Endodermal cell (in vitro differentiated cells): Measurements from ENCODE around the gene GPR148. TPM values are rescaled to one million over a fixed set of nuclear protein-coding genes. Genes with fewer than 3 reads are reported as not detected.

Experiments
- DNase-seq: peaks from one replicate; pipeline ENCODE4 v3.0.0-alpha.2; 2017
- H3K27ac ChIP-seq: 2 replicates; pipeline ENCODE4 v1.5.1; 2013; ENCODE audit warnings: mild to moderate bottlenecking, low read depth, low read length, moderate library complexity
- H3K27me3 ChIP-seq: 2 replicates; pipeline ENCODE4 v1.6.1; 2013; ENCODE audit warnings: mild to moderate bottlenecking, low read length, moderate library complexity; ENCODE audit not compliant: insufficient read depth, control insufficient read depth, poor library complexity, severe bottlenecking
- H3K36me3 ChIP-seq: 2 replicates; pipeline ENCODE4 v1.7.0; 2013; ENCODE audit warnings: mild to moderate bottlenecking, low read length, moderate library complexity; ENCODE audit not compliant: control insufficient read depth, insufficient read depth
- H3K4me1 ChIP-seq: one replicate; pipeline ENCODE4 v1.7.0; 2013; ENCODE audit warnings: low read length; ENCODE audit not compliant: control insufficient read depth, insufficient read depth
- H3K4me3 ChIP-seq: 2 replicates; pipeline ENCODE4 v1.5.1; 2013; ENCODE audit warnings: mild to moderate bottlenecking, low read length, moderate library complexity
- H3K9ac ChIP-seq: 2 replicates; pipeline ENCODE4 v1.6.1; 2013; ENCODE audit warnings: mild to moderate bottlenecking, low read length, moderate library complexity; ENCODE audit not compliant: poor library complexity, severe bottlenecking; ENCODE audit errors: extremely low read depth
- H3K9me3 ChIP-seq: 2 replicates; pipeline ENCODE4 v1.6.1; 2013; ENCODE audit warnings: mild to moderate bottlenecking, low read length, moderate library complexity; ENCODE audit not compliant: control insufficient read depth
- H3K27ac Mint-ChIP-seq: 2 replicates; pipeline ENCODE4 v1.8.0; 2020; ENCODE audit warnings: mixed read lengths
- H3K27me3 Mint-ChIP-seq: 2 replicates; pipeline ENCODE4 v1.8.0; 2021; ENCODE audit warnings: mild to moderate bottlenecking, mixed read lengths; ENCODE audit not compliant: insufficient read depth
- H3K36me3 Mint-ChIP-seq: 2 replicates; pipeline ENCODE4 v1.8.0; 2020; ENCODE audit warnings: low read depth, mixed read lengths
- H3K4me1 Mint-ChIP-seq: 2 replicates; pipeline ENCODE4 v1.8.0; 2020; ENCODE audit warnings: mixed read lengths
- H3K4me3 Mint-ChIP-seq: 2 replicates; pipeline ENCODE4 v1.8.0; 2020; ENCODE audit warnings: mild to moderate bottlenecking, moderate library complexity, mixed read lengths
- H3K9me3 Mint-ChIP-seq: 2 replicates; pipeline ENCODE4 v1.8.0; 2020; ENCODE audit warnings: mild to moderate bottlenecking, mixed read lengths
- WGBS, 2 experiments: methylation state at CpG; one replicate each; pipeline versions ENCODE4 v1.1.5 to v1.1.7; 2013; ENCODE audit warnings: missing lambda C conversion rate in 2 of 2, mixed read lengths in 1 of 2; ENCODE audit not compliant: insufficient coverage in 1 of 2, insufficient read length in 1 of 2; 5-methylcytosine and 5-hydroxymethylcytosine counted together
- total RNA-seq, 2 donors: library from RNA; stranded (reverse); fragmentation: NEBNext Ultra II Directional in 1 of 2; extraction: Animal tissue kit (Norgen Biotek cat#: 25700) in 1 of 2; gene quantifications; 2 replicates in 1 of 2; 3 replicates in 1 of 2; pipeline ENCODE4 v1.2.1, GENCODE V29; 2021
- TF ChIP-seq, protein P1 (sequence below): fragments of 200-600 bp; sonication (generic); conservative IDR thresholded peaks from 2 replicates; pipeline ENCODE4 v1.5.0; 2021; ENCODE audit warnings: antibody characterized with exemption, mild to moderate bottlenecking

GPR148 gene
- total RNA-seq, 2 donors from 2014 or later = not detected

DNA sequence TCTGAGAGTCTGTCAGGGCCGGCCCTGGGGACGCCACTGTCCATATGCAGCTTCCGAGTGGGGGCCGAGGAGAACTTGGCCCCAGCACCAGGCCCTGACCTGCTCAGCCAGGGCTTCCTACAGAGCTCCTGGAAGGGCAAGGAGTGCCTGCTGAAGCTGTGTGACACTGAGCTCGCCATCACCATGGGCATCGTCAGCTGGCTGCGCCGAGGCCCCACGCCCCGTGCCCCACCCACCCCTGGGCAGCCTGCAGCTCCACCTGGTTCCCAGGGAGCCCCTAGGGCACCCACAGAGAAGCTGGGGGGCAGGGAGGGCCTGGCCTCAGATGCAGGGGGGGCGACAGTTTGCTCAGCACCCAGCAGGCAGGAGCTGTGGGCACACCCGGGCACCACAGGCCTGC lies 34.5 kb downstream of the GPR148 start:
- Histone ChIP-seq H3K4me3 (no peak overlapping the region), H3K36me3 (no peaks in the 10 kb centered on the region), H3K27me3 (peaks cover 11% of the 10 kb centered on the region), H3K9ac (no peak overlapping the region), H3K4me1 (no peaks in the 10 kb centered on the region), H3K9me3 (no peaks in the 10 kb centered on the region), H3K27ac (no peak overlapping the region)
- Mint-ChIP-seq H3K36me3 (no peaks in the 10 kb centered on the region), H3K27me3 (peaks cover 17% of the 10 kb centered on the region), H3K27ac (no peak overlapping the region), H3K9me3 (no peaks in the 10 kb centered on the region), H3K4me3 (no peak overlapping the region), H3K4me1 (peaks cover 3% of the 10 kb centered on the region)
- no peak for DNase-seq
- 94 to 100% methylated on average over 6 to 12 of the region's 12 CpGs for WGBS, 2 experiments
- TF ChIP-seq, protein P1, sequence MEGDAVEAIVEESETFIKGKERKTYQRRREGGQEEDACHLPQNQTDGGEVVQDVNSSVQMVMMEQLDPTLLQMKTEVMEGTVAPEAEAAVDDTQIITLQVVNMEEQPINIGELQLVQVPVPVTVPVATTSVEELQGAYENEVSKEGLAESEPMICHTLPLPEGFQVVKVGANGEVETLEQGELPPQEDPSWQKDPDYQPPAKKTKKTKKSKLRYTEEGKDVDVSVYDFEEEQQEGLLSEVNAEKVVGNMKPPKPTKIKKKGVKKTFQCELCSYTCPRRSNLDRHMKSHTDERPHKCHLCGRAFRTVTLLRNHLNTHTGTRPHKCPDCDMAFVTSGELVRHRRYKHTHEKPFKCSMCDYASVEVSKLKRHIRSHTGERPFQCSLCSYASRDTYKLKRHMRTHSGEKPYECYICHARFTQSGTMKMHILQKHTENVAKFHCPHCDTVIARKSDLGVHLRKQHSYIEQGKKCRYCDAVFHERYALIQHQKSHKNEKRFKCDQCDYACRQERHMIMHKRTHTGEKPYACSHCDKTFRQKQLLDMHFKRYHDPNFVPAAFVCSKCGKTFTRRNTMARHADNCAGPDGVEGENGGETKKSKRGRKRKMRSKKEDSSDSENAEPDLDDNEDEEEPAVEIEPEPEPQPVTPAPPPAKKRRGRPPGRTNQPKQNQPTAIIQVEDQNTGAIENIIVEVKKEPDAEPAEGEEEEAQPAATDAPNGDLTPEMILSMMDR = no peak

DNA sequence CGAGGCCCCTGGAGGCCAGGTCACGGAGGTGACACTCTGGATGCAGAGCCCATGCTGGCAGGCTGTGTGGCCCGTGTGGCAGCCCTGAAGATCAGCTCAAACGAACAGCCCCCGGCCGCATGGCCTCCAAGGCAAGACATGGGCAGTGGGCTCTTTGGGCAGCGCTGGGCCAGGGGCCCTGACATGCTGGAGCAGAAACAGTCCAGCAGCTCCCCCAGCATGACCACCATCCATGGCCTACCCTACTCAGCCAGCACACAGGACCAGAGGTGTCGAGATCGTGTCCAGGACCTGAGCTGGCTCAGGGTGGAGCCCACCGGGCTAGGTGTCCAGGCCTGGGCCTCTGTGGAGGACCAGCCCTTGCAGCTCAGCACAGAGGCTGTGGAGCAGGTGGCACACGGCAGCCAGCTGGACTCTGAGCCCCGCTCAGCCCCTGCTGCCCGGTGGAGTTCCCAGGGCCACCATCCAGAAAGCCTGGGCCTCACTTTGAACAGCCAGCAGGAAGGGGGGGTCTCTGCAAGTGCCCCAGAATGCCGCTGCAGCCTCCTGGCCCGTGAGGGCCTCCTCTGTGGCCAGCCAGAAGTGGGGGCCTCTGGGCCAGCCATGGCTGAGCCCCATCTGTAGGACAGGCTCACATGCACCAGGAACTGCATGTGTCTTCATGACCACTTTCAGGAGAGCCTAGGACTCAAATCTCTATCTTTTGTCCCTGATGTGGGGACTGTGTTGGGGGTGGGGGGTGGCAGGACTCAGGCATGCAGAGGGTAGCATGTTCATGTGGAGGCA lies 35.4 kb downstream of the GPR148 start:
- Histone ChIP-seq H3K4me3 (no peak overlapping the region), H3K27ac (no peak overlapping the region), H3K9me3 (no peaks in the 10 kb centered on the region), H3K36me3 (no peaks in the 10 kb centered on the region), H3K27me3 (peaks cover 3% of the 10 kb centered on the region), H3K9ac (no peak overlapping the region), H3K4me1 (no peaks in the 10 kb centered on the region)
- Mint-ChIP-seq H3K4me1 (peaks cover 3% of the 10 kb centered on the region), H3K27me3 (peaks cover 11% of the 10 kb centered on the region), H3K36me3 (no peaks in the 10 kb centered on the region), H3K27ac (no peak overlapping the region), H3K9me3 (no peaks in the 10 kb centered on the region), H3K4me3 (no peak overlapping the region)
- 92 to 95% methylated on average over 10 to 15 of the region's 15 CpGs for WGBS, 2 experiments
- TF ChIP-seq, protein P1 = no peak
- no peak for DNase-seq

DNA sequence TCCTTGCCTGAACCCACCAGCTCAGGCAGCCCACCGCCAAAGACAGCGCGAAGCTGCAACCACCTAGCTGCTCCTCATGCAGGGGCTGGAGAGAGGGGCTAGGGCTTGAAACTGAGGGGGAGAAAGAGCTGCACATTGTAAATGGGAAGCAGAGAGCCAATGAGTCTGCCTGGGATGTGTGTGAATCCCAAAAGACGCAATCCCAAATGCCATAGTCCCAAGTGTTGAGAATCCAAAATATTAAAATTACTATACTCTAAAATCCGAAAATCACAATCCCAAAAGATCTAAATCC lies 35.9 kb downstream of the GPR148 start:
- H3K27me3 Mint-ChIP-seq = peaks cover 11% of the 10 kb centered on the region
- TF ChIP-seq, protein P1 = no peak
- H3K4me1 Mint-ChIP-seq = peaks cover 3% of the 10 kb centered on the region
- H3K27ac Mint-ChIP-seq = no peak overlapping the region
- Histone ChIP-seq H3K4me3 (no peak overlapping the region), H3K4me1 (no peaks in the 10 kb centered on the region), H3K27ac (no peak overlapping the region), H3K9ac (no peak overlapping the region), H3K27me3 (no peaks in the 10 kb centered on the region), H3K36me3 (no peaks in the 10 kb centered on the region), H3K9me3 (no peaks in the 10 kb centered on the region)
- WGBS, 2 experiments = 94% methylated on average over 4 of the region's 5 CpGs; no CpG with 5 or more reads in 1 of the 2 experiments
- no peak overlapping the region for H3K4me3 Mint-ChIP-seq
- no peak for DNase-seq
- no peaks in the 10 kb centered on the region for H3K9me3 Mint-ChIP-seq
- H3K36me3 Mint-ChIP-seq = no peaks in the 10 kb centered on the region
